Stimulated activated CD4-positive, alpha-beta T cell treated with anti-CD3 and anti-CD28 coated beads, Interleukin-15, amount 100 ng/mL, for 48 hours (primary cell): ENCODE results near the gene CRELD2.

Source experiments
- DNase-seq, 2 donors: peaks; one replicate each; pipeline ENCODE4 v3.0.0-alpha.2; 2020; ENCODE audit warnings: low read depth in 2 of 2

The CRELD2 gene

DNA sequence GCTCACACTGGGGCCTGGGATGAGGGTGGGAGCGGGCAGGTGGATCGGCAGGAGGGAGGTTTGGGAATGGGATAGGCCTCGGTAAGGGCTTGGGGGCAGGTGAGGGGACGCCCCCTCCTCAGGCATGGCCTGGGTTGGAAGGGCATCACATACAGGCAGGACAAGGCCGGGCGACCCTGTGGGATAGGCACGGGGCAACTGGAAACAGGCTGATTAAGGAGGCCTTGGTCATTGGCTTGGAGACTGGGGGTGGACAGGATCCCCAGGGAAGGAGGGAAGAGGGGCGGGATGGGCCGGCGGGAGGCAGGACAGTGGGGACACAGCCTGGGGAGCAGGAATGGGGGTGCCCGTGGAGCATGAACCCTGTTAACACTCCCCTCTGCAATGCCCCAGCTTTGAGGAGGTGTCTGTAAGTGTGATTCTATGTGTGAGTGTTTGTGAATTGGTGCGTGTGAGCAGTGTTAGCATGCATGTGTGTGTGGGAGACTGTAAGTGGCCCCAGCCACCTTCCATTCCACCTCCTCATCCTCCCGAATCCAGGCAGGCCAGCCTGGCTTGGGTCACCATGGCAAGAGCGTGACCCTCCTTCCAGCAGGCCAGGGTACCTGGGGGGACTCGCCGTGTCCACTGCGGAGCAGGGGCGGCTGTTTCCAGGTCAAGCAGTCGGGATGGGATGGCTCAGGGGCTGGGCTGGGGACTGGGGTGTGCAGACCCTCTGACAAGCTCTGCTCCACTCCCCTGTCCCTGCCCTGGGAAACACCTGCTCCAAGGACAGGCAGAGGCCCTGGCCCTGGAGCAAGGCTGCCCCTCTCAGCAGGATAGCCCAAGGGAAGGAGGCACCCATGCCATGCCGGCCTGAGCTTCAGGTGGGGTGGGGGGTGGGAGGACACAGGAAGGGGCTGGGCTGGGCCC is 38.7 kb downstream of the CRELD2 start:
- DNase-seq, result no peak

DNA sequence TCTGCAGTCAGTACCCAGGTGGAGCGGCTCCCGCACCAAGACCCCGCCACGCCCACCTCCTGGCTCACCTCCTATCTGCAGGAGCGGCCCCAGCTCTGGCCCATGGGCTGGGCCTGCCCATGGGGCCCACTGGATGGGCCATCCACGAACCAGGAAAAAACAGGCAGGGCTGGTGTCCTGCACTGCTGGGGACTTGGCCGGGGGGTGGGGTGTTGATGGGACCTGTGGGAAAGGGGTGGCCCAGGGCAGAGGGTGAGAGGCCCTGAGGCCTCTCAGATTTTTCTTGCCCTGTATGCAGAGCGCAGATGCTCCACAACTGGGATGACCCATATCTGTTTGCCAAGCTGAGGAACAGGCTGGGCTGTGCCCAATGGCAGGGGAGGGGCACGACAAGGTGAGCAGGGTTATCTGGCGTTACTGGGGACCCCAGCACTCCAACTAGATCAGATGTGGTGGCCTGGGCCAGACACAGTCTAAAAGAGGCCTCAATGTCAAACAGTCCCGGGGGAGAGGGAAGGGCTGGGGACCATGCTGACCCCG is 39.5 kb downstream of the CRELD2 start:
- DNase-seq, result no peak

DNA sequence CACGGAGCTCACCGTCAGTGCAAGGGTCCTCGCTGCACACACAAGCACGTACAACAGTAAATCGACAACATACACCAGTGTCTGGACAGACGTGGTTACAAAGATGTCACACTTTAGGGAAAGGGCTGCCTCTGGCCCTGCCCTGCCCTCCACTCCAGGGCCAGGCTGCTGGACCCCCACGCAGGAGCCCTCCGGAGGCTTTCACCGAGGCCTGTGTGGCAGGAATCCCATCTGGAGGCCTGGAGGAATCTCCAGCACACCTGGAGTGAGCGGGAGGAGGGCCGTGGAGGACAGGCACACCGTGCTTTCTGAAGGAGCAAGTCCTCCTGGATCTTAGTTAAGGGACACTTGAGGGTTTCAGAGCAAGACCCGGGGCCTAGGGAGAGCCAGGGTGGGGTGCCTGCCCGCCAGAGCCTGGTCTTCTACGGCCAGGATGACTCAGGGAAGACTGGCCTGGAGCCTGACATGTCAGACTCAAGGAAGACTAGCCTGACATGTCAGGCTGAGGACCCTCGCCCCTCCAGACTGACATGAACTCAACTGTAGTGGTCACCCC is 40.0 kb downstream of the CRELD2 start:
- no peak for DNase-seq

DNA sequence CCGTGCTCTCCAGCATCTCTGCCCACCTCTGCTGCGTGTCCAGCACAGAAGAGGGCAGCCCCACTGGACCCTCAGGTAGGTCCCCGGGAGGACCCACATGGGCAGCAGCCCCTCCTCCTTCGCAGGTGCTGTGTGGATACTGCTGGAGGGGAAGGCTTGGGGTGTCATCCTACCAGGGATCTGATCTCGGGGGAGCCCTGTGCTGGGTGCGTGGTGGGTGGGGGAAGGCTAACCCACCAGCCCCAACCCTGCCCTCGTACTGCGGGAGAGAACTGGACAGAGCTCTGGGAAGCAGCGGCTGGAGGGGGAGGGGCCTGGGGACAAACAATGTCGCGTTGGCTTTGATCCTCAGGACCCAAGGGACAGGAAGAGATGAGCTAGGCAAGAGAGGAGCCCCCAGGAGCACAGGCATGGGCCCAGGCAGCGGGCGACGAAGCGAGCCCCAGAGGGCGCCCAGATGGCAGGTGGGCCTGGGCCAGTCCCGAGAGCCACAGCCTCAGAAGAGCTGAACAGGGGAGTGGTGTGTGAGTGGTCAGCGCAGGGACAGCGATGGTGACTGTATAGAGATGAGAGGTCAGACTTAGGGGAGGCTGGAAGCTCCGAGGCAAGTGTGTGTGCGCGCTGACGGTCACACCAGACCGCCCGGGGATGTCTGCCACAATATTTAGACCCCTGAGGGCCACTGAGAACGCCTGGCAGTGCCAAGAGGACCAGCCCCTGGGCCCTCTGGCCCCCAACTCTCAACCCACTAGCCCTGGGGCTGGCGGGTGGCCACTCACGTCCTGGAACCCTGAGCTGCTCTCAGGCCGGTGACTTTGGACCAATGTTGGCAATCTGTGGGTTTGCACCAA is 40.7 kb downstream of the CRELD2 start:
- DNase-seq, result no peak

DNA sequence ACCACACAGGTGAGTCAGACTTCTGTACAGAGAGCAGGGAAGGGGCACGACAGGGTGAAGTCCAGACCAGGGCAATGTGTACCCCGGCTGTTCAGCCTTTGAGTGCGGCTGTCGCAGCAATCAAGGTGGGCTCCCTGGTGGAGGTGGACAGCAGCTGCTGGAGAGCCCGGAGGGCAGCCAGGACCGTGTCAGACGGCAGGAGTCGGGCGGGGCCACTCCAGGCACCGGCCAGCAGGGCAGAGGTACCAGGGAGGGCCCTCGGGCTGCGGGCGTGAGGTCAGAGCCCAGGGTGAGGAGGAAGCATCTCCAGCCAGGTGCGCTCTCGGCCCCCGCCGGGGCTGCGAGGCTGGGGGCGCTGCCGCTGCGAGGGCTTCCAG is 41.3 kb downstream of the CRELD2 start:
- no peak for DNase-seq

DNA sequence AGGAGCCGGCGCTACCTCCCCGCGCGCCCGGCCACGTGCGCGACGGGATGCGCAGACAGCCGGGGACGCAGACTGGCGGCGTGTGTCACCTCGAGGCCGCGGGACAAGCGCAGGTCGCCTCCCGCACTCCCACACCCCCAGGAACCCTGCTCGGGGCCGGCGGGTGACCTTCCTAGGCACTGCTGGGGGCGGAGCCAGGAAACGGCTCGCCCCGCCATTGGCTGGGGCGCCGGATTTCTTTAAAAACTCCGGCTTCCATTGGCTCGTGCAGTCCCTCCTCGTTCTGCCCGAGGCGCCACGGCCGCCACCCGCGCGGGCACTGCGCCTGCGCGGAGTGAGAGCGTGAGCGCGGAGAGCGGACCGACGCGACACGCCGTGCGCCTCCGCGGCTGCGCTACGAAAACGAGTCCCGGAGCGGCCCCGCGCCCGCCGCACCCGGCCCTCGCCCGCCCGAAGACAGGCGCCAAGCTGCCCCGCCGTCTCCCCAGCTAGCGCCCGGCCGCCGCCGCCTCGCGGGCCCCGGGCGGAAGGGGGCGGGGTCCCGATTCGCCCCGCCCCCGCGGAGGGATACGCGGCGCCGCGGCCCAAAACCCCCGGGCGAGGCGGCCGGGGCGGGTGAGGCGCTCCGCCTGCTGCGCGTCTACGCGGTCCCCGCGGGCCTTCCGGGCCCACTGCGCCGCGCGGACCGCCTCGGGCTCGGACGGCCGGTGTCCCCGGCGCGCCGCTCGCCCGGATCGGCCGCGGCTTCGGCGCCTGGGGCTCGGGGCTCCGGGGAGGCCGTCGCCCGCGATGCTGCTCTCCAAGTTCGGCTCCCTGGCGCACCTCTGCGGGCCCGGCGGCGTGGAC is 41.9 kb downstream of the CRELD2 start, which contains the start of gene PIM3:
PIM3 (plus strand) TSS at position 614 of the 846 bp plus-strand sequence; CDS start at position 790, 176 bp downstream.
- peak; percentile 91 to 93 for DNase-seq

DNA sequence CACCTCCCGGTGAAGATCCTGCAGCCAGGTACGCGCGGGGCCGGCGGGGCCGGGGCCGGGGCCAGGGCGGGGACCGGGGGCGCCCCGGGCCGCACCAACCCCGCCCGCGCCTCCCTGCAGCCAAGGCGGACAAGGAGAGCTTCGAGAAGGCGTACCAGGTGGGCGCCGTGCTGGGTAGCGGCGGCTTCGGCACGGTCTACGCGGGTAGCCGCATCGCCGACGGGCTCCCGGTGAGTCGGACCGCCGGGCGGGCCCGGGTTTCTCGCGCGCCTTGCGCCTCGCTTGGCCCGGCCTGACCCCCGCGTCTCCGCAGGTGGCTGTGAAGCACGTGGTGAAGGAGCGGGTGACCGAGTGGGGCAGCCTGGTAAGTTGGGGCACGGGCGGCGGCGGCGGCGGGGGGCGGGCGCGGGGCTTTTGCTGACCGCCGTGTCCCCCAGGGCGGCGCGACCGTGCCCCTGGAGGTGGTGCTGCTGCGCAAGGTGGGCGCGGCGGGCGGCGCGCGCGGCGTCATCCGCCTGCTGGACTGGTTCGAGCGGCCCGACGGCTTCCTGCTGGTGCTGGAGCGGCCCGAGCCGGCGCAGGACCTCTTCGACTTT is 42.7 kb downstream of the CRELD2 start:
- no peak for DNase-seq

DNA sequence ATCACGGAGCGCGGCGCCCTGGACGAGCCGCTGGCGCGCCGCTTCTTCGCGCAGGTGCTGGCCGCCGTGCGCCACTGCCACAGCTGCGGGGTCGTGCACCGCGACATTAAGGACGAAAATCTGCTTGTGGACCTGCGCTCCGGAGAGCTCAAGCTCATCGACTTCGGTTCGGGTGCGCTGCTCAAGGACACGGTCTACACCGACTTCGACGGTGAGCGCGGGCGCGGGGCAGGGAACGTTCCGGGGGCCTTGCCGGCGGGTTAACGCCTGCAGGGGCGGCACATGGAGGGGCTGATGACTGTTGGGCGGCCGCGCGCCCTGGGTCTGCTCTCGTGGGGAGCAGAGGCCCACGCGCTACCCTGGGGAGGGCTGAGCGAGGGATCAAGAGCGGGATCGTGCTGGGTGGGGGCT is 43.2 kb downstream of the CRELD2 start:
- DNase-seq, result no peak

DNA sequence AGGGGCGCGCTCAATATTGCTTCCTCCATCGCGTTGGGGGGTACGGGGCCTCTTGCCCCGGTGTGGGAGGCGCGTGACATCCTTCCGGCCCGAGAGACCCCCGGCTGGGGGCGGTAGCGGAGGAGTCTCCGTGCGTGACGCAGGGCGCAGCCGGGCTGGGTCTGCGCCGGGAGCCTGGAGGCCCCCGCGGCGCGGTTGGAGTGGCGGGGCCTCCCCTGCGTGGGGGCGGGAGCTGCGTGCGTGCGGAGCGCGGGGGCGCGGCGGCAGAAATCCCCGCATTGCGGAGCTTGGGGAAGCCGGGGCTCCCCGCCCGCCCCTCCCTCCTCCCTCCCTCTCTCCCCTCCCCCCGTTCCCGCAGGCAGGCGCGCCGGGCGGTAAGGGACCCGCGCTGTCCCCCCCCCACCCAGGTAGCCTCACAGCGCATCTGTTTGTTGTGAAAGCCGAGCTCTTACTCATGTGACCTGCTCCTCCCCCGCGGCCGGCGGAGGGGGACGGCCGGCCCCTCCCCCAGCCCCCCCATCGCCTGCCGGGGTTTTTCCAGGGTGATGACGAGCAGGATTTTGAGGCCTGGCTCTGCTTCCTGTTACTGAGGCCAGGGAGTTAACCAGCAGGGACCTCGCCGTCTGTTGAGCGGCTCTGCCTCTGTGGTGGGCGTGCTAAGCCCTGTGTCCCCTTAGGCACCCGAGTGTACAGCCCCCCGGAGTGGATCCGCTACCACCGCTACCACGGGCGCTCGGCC is 43.7 kb downstream of the CRELD2 start:
- DNase-seq, result peak; percentile 81 to 87

DNA sequence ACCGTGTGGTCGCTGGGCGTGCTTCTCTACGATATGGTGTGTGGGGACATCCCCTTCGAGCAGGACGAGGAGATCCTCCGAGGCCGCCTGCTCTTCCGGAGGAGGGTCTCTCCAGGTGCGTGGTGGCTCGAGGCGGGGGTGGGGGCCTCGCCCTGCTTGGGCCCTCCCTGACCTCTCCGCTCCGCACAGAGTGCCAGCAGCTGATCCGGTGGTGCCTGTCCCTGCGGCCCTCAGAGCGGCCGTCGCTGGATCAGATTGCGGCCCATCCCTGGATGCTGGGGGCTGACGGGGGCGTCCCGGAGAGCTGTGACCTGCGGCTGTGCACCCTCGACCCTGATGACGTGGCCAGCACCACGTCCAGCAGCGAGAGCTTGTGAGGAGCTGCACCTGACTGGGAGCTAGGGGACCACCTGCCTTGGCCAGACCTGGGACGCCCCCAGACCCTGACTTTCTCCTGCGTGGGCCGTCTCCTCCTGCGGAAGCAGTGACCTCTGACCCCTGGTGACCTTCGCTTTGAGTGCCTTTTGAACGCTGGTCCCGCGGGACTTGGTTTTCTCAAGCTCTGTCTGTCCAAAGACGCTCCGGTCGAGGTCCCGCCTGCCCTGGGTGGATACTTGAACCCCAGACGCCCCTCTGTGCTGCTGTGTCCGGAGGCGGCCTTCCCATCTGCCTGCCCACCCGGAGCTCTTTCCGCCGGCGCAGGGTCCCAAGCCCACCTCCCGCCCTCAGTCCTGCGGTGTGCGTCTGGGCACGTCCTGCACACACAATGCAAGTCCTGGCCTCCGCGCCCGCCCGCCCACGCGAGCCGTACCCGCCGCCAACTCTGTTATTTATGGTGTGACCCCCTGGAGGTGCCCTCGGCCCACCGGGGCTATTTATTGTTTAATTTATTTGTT is 44.6 kb downstream of the CRELD2 start:
- DNase-seq, result no peak

DNA sequence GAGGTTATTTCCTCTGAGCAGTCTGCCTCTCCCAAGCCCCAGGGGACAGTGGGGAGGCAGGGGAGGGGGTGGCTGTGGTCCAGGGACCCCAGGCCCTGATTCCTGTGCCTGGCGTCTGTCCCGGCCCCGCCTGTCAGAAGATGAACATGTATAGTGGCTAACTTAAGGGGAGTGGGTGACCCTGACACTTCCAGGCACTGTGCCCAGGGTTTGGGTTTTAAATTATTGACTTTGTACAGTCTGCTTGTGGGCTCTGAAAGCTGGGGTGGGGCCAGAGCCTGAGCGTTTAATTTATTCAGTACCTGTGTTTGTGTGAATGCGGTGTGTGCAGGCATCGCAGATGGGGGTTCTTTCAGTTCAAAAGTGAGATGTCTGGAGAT is 45.2 kb downstream of the CRELD2 start:
- DNase-seq, result no peak

DNA sequence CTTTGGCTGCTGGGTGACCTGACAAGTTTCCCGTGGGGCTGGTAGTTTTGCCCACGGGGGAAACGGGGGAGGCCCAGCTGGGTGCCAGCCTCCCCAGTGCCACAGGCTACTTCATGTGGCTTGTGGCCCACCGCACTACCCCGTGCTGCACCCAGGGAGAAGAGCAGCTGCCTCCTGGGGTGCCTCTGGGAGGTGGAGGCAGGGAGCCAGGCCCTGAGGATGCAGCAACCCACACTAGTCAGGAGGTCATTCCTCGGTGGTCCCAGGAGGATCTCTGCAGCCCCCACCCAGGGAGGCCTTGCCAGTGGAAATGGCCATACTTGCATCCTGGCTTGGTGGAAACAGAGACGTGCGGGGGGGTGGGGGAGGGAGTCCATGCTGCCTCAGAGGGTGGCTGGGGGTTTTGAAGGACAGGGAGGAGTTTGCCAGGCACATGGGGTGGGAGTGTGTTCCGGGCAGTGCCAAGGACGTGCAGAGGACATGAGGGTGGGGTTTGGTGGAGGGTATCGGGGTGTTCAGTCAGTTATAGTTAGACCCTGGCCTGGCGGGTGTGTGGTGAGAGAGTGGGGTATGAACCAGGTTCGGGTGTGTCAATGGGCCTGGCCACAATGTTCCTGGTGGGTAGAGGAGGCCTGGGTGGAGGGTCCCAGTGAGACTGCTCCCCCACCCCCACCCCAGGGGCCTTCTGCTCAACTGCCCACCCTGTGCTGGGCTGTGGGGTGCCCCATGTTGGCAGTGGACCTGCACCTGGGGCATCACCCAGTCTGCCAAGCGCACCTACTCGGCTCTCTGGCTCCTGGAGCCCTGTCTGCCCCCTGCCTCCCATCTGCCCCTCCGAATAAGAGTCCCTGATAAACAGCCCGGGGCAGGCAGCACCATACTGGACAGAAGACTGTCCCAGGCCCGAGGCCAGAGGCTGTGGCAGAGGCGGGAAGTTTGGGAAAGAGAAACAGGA is 46.0 kb downstream of the CRELD2 start:
- DNase-seq, result no peak

DNA sequence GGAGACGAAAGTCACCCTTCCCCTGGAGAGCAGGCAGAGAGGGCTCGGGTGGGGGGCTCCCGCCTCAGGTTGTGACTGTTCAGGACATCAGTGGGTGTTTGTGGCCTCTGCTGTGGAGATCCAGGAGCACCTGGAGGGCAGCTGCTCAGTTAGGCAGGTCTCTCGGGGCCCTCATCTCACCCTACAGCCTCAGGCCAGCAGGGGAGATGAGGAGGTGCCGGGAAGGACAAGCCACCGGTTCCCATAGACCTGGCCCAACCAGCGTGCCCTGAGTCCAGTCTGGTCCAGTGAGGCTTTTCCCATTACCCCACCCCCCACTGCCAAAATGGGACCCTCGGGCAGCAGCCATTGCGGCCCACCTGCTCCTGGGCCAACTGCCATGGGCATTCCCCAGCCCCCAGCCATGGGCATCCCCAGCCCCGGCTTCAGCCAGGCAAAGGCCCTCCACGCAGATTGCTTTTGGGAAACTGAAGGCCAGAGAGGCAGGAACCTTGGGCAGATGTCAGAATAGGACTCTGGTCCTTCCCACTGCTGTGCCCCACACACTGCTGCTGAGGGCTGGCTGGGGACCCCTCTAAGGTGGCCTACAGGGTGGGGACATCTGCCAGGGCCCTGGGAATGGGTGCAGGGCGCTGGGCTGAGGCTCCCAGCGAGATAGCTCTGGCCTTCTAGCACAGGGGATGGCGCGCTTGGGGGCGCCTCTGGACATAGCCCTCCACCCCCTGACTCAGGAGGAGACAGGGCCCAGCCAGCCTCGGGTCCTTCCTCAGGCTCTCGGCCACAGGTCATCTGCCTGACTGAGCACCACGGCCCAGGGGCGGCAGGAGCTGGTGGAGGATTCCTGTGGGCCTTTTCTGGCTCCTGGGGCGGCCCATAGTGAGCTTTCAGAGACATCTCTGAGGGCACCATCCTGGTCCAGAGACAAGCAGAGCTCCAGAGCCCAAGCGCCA is 46.9 kb downstream of the CRELD2 start:
- DNase-seq, result no peak

DNA sequence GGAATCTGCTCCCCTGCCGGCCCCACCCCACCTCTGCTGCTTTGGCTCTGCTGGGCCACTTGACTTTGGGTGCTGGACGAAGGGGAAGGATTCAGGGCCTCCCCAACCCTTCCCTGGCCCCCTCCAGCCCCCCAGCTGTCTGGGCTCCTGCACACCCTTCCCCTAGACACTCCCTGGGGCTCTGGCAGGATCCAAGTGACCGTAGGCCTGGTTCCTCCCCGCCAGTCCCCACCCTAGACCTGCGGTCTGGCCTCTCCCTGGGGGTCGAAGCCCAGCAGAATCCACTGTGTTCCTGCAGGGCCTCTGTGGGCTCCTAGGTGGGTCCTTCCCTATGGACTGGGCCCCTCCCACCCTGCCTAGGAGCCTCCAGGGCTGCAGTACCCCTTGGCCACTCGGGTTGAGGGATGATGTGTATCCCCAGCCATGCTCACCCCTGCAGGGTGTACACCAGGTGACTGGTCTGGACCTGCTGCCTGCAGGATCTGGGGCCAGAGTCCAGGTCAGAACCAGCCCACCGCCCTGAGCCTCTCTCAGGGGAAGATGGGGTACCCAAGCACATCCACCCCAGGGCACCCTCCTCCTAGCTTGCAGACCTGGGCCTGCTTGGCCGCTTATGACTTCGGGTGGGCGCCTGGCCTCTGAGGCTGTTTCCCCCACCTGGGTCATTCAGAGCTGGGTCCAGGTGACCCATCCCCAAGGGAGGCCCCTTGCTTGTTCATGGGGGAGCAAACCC is 47.8 kb downstream of the CRELD2 start:
- no peak for DNase-seq

DNA sequence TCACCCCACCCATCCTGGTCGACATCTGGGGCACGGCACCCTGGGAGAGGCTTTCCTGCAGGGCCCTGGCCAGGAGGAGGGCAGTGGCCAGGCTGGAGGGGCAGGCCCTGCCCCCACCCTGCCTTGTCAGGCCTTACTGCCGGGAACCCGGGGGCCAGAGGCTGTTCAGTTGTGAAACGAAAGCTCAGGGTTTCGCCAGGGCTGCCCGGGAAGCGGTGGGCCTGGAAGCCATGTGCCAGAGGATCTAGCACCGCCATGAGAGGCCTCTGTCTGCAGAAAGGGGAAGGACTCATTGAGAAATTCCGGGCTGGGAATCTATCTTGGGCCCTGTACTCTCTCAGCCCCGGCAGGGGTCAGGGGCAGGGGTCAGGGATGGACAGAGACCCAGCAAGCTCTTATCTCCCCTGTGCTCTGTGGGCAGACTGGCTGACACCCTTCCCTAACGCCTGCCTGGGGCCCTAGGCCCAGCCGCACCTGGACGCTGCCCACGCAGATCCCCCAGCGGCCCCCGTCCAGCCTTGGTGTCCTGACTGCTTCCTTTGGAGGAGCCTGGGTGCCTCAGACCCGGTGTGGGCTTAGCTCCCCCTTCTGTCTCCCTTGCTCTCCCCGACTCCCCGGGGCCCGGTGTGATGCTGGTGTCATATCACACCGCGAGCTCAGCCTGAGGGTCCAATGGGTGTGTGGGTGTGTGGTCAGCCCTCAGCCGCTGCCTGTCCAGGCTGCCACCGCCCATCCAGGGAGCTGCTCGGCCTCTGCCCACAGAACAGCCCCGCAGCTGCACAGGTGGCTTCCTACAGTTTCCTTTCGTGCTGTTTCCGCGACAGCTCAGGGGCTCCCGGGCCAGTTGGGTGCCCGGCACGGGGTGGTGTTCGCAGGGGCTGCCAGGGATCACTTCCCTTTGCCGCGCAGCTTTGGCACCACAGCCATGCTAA is 48.6 kb downstream of the CRELD2 start:
- DNase-seq, result no peak
